HG03439 (cell line): ENCODE data around the gene ASTN2.

Experiments used
- ATAC-seq: cut with Tn5 transposase; IDR thresholded peaks from one replicate; pipeline ENCODE4 v1.9.1; 2021; ENCODE audit warnings: mild to moderate bottlenecking, moderate library complexity; ENCODE audit not compliant: unreplicated experiment

The ASTN2 gene

DNA sequence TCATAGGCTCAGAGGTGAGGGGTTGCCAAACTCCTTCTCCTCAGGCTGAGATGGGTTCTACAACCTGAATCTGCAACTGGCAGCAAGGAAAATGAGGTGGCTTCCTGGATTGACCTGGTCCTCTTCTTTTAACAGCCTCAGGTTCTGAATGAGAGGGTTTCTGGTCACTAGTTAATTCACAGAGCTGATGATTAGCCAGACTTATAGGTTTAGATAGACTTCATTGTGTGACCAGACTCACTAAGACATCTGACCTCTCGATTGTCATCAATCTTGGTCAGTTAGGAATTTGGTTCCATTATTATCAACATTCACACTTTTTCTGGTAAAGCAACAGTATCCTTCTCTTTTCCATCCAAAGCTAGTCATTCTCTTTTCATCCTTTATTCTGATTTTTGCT is 1003.4 kb downstream of the ASTN2 start:
- ATAC-seq, result no peak

GRCh38 chr9:116409638-116410037 is 1005.2 kb downstream of the ASTN2 start:
- no peak for ATAC-seq

DNA sequence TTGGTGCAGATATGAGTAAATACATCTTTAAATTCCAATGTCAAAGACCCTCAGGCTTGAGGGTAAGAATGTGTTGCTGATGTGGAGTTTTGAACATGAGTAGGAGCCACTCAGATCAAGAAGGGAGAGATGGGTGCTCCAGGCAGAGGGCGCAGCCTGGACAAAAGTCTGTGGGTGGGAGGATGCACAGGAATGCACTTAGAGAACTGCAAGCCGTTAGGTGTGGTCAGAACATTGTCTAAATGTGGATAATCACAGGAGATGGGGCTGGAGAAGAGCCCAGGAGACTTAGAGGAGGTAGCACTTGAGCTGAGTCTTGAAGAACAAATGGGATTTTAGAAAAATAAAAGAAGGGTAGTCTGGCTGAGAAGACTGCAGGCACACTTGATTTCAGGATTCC is 1005.7 kb downstream of the ASTN2 start:
- ATAC-seq, result no peak

DNA sequence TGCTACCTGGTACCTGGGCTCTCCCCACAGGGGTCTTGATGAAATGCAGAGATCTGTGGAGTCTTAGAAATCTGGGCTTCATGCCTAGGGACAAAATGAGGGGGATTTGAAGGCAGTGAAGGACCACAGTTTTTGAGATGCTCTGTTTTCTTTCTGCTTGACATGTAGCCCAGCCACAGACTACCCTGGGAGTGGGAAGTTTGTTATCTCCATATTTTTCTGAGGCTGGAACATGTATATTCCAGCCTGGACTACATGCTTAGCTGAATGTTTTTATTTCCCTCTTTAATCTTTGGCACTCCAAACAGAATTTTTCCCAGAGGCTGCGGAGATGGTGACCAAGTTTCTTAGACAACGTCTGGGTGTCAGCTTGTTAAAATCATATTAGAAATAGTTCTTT is 1008.4 kb downstream of the ASTN2 start:
- no peak for ATAC-seq

DNA sequence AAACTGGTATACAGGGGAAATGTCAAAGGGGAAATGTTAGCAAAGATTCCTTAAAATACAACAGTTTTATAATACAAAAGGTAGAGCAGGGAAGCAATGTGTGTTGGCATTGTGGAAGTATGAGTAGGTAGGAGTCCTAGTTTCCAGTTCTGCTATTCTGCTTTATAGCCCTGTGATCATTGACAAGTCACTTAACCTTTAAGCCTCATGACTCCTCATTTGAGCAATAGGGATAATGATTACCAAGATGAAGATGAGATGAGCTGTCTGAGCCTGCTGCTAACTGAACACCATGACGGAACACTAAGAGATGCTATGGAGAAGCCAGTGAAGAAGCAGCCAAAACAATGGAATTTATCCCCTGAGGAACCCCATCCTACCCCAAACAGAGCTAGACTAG is 1009.5 kb downstream of the ASTN2 start:
- ATAC-seq, result no peak

- ATAC-seq, result no peak
Measured at GRCh38 chr9:116404228-116404627, 1010.6 kb downstream of the ASTN2 start.

DNA sequence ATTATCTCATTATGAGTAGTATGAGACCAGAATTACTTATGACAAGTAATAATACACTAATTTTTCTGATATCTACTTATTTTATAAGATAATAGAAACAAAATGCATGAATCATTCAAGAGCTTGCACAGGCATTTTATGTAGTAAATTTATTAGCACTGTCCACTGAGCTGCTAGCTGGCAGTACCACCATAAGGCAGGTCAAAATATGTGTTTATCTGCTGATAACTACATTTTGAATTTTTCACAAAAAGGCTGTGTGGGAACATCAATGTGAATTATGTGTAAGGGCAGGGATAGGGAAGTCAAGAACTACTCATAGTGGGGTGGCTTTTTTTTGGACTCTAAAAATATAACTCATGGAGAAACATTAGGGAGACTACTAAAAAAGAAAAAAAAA is 1011.7 kb downstream of the ASTN2 start:
- ATAC-seq, result no peak

DNA sequence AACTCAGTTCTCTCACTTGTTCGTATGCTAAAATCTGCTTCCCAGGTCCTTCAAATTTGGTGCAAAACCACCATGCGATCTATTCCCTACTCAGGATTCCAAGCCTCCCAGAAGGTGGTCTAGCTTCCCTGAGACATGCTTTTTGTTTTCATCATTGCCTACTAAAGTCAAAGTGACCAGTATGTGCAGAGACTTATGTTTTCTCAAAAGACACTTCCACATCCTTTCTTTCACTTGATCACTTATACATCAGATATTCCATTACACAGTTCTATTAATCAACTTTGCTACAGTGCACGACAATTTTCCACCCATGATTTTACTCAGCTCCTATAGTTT is 1019.2 kb downstream of the ASTN2 start:
- ATAC-seq, result no peak

GRCh38 chr9:116394894-116395698 is 1019.8 kb downstream of the ASTN2 start:
- no peak for ATAC-seq

GRCh38 chr9:116394070-116394469 is 1020.8 kb downstream of the ASTN2 start:
- no peak for ATAC-seq

DNA sequence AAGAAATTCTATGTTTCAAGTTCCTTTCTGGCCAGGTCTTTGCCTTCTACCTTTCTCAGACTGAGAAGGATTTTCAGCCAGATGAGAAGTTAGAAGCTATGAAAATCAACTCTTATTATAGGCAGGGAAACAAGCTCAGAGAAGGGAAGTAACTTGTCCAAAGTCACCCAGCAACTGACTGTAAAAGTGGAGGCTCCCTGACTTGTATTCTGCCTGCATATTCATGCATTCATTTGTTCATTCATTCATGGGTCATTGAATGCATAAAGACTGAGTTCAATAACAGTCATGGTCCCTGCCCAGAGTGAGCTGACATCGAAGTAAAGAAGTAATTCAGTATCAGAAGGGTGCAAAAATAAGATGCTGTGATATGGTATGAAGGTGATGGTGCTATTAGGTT is 1021.7 kb downstream of the ASTN2 start:
- ATAC-seq, result no peak

GRCh38 chr9:116391306-116391900 is 1023.5 kb downstream of the ASTN2 start:
- ATAC-seq, result no peak

- no peak for ATAC-seq
Measured at GRCh38 chr9:116390303-116391228, 1024.3 kb downstream of the ASTN2 start.

DNA sequence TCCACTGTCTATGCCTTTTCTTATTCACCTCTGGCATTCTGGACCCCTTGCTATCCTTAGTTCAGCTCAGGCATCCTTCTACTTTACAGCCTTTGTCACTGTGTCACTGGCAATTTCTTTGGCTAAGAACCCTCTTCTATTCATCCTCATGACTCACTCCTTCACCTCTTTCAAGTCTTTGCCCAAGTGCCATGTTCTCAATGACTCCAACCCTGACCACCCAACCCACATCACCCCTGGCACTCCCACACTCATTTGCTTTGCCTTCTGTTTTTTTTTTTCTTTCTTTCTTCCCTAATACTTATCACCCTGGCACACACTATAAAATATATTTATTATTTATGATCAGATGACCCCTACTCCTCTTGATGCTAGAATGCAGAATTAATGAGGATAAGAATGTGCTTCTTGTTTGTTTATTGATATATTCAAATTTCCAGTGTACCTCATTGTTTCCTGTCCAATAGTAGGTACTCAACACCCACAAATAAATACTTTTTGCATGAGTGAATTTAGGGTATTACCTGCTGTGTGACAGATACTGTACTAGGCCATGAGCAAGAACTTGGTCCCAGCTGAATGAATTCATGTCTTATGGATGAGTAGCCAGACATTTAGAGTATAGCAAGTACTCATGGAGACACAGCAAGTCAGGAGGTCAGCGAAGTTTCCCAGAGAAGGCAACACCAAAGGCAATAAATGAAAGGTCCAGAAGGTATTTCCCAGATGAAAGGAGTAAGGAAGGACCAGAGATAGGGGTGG is 1025.1 kb downstream of the ASTN2 start:
- no peak for ATAC-seq

GRCh38 chr9:116387934-116388698 is 1026.7 kb downstream of the ASTN2 start:
- ATAC-seq, result no peak

- no peak for ATAC-seq
Measured at GRCh38 chr9:116383936-116384335, 1030.9 kb downstream of the ASTN2 start.

DNA sequence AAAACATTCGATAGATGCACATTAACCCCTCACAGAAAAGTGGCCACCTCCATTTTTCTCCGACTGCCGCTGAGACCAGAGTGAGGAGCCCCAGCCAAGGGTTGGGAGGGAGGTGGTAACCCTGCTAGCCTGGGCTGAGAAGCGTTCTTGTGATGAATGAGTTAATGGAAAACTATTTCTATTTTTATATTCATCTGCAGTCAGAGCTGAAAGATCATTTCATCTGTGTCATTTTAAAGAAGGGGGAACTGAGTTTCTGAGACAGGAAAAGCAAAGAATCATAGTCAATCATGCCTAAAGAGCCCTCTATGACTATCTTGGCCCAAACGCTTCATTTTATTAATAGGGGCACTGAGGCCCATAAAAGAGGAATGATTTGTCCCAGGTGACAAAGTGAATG is 1031.7 kb downstream of the ASTN2 start:
- no peak for ATAC-seq

GRCh38 chr9:116382053-116382452 is 1032.8 kb downstream of the ASTN2 start:
- ATAC-seq, result no peak

- ATAC-seq, result no peak
Measured at GRCh38 chr9:116381350-116381749, 1033.5 kb downstream of the ASTN2 start.

DNA sequence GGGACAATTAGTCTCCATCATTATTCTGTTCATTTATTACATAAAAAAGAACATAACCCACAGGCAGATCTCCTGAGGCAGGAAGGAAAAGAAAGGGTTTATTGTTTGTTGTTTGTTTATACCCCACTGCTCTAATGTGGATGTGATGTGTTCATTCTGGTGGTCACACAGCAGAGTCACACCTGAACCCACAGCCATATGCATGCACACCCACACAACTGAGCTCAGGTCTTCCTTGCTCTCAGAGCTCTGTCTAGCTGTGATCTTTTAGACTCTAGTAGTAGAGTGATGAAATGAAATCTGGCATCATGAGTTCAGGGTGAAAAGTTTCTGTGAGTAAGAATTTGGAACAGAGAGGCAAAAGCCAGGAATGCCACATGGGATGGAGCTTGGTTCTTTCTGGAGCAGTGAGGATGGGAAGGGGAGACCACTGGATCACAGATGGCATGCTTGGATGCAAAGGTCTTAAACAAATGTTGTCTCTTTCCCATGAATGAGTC is 1034.3 kb downstream of the ASTN2 start:
- ATAC-seq, result no peak
